ENCODE measurements around the gene SCN1B. TPM values are rescaled to one million over a fixed set of nuclear protein-coding genes. Genes with fewer than 3 reads are reported as not detected.

The SCN1B gene
- polyA plus RNA-seq, 1 experiment: 5.7 TPM

GRCh38 chr19:35034005-35034502 lies 3.8 kb downstream of the SCN1B start:
- Histone ChIP-seq H3K4me3 (ENCODE audit: low read depth, low read length) (no peak overlapping the region), H3K27ac (ENCODE audit: low read depth, low read length) (no peak overlapping the region), H3K27me3 (ENCODE audit: control insufficient read depth, insufficient read depth, low read length) (no peaks in the 10 kb centered on the region), H3K9me3 (ENCODE audit: control insufficient read depth, insufficient read depth, low read length) (no peaks in the 10 kb centered on the region)
- CTCF ChIA-PET: interaction anchor here (1.0 kb wide), 1 partner anchor 10 kb away, joined by 5 read pairs; no protein-coding TSS in a partner anchor
- TF ChIP-seq CTCF (IDR thresholded peaks at IDR 0.05; ENCODE audit: low read depth, low read length): no peak
- POLR2A ChIA-PET: no interaction called here
- DNase-seq (ENCODE audit: low read depth, low spot score): no peak

DNA sequence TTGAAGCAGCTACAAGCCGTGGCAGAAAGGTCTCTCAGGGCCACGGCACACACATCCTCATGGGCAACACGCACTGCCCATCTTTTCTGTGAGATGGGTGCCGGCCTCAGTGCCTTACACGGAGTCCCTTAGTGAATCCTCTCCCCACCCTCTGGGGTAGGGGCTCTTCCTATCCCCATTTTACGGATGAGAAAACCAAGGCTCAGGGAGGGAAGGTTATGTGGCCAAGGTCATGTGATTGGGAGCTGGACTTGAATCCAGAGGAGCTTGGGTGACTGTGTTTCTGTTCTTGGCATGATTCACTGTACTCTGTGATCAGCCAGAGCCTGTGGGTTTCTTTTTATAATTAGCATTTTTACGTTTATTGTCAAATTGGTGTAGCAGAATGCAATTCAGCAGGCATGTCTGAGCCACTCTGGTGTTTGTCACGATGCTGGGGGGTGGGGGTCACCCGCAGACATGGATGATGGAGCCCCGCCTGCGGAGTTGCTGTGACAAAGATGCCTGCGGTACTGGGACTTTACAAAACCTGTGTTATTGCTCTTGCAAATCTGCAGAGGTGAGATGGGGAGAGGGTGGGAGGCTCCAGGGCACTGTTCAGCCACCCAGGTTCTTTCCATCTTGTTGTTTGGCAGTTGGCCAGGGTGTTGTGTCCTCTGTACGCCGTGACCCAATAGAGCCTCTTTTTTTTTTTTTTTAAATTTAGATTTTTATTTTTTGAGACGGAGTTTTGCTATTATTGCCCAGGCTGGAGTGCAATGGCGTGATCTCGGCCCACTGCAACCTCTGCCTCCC lies 4.5 kb downstream of the SCN1B start:
- CTCF ChIA-PET: interaction anchor here (1.0 kb wide), 1 partner anchor 10 kb away, joined by 5 read pairs; no protein-coding TSS in a partner anchor
- H3K4me3 ChIP-seq (ENCODE audit: low read depth, low read length): no peak overlapping the region
- H3K27ac ChIP-seq (ENCODE audit: low read depth, low read length): no peak overlapping the region
- POLR2A ChIA-PET: no interaction called here
- DNase-seq (ENCODE audit: low read depth, low spot score): no peak
- no peaks in the 10 kb centered on the region for H3K9me3 ChIP-seq (ENCODE audit: control insufficient read depth, insufficient read depth, low read length)
- no peak for TF ChIP-seq CTCF (IDR thresholded peaks at IDR 0.05; ENCODE audit: low read depth, low read length)
- no peaks in the 10 kb centered on the region for H3K27me3 ChIP-seq (ENCODE audit: control insufficient read depth, insufficient read depth, low read length)

GRCh38 chr19:35037716-35038622 lies 7.7 kb downstream of the SCN1B start:
- TF ChIP-seq CTCF (IDR thresholded peaks at IDR 0.05; ENCODE audit: low read depth, low read length): no peak
- ChIA-PET CTCF (interaction anchor here (0.7 kb wide), 1 partner anchor 65 kb away, joined by 4 read pairs; no protein-coding TSS in a partner anchor), POLR2A (no interaction called here)
- no peak for DNase-seq (ENCODE audit: low read depth, low spot score)
- no peaks in the 10 kb centered on the region for H3K9me3 ChIP-seq (ENCODE audit: control insufficient read depth, insufficient read depth, low read length)
- no peak overlapping the region for H3K4me3 ChIP-seq (ENCODE audit: low read depth, low read length)
- peaks cover under 1% of the 10 kb centered on the region for H3K27me3 ChIP-seq (ENCODE audit: control insufficient read depth, insufficient read depth, low read length)
- no peak overlapping the region for H3K27ac ChIP-seq (ENCODE audit: low read depth, low read length)

GRCh38 chr19:35038623-35039512 lies 8.6 kb downstream of the SCN1B start:
- CTCF ChIA-PET: interaction anchor here (0.6 to 0.7 kb wide), 2 partner anchors 66 to 1582 kb away, joined by 3 to 4 read pairs; no protein-coding TSS in a partner anchor
- Histone ChIP-seq H3K9me3 (ENCODE audit: control insufficient read depth, insufficient read depth, low read length) (no peaks in the 10 kb centered on the region), H3K27ac (ENCODE audit: low read depth, low read length) (no peak overlapping the region), H3K4me3 (ENCODE audit: low read depth, low read length) (no peak overlapping the region), H3K27me3 (ENCODE audit: control insufficient read depth, insufficient read depth, low read length) (peaks cover 2% of the 10 kb centered on the region)
- no peak for DNase-seq (ENCODE audit: low read depth, low spot score)
- no peak for TF ChIP-seq CTCF (IDR thresholded peaks at IDR 0.05; ENCODE audit: low read depth, low read length)
- POLR2A ChIA-PET: no interaction called here

All from AG04450 (cell line).